GM18505 (cell line): ENCODE measurements around the gene SEMA6A.

Source experiments
- ATAC-seq: cut with Tn5 transposase; IDR thresholded peaks from one replicate; pipeline ENCODE4 v1.9.1; 2021; ENCODE audit not compliant: unreplicated experiment
- POLR2A ChIP-seq: IDR thresholded peaks from 4 replicates; pipeline ENCODE4 v1.6.1; 2011; ENCODE audit warnings: borderline replicate concordance; ENCODE audit not compliant: insufficient read depth, insufficient read length; ENCODE audit errors: extremely low read depth

The SEMA6A gene

DNA sequence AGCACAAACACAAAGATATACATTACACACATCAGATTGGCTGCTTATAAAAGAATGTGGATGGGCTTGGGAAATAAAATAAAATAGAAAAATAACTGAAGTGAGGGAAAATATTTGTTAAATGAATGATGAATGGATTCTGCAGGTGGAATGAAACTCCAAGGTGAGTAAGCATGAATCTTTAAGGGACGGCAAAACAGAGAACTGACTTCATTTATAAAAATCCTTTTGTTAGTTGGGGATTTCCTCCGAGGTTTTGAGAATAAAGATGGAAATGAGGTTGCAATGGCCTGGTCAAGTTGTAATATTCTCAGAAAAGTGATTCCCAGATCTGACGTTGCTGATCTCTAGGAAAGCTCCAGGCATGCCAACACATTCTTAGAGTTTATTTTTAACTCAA is 20.9 kb upstream of the SEMA6A start:
- no peak for TF ChIP-seq POLR2A
- ATAC-seq = no peak

DNA sequence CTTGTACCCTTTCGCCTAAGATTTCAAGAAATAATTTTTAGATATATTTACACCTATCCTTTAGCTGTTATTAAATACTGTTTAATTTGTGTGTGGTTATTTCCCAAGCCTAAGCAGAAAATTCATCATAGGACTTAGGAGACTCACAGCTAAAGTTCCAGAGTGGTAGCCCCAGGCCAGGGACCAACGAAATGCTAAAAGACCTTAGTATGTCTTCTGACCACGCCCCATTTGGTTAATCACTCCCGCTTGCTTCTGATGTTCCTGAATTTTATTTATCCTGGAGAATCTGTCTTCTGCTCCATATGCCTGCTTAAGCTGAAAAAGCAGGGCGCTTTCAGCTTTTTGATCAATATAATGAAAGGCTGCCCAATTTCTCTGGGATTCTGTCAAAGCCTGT is 18.7 kb upstream of the SEMA6A start:
- no peak for ATAC-seq
- TF ChIP-seq POLR2A = no peak

DNA sequence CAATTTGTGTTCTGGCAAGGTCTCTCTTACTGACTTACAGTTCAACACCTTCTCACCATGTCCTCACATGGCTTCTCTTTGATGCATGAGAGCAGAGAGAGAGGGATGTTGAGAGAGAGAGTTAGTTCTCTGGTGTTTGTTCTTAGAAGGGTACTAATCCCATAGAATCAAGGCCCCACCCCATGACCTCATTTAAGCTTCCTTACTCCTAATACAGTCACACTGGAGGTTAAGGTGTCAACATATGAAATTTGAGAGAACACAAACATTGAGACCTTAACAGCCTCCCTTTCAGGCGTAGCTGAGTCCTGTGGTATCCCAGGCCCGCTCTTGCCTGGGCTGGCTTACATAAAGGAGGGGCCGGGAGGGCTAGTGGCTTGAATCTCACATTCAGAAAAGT is 10.6 kb upstream of the SEMA6A start:
- TF ChIP-seq POLR2A = no peak
- no peak for ATAC-seq

DNA sequence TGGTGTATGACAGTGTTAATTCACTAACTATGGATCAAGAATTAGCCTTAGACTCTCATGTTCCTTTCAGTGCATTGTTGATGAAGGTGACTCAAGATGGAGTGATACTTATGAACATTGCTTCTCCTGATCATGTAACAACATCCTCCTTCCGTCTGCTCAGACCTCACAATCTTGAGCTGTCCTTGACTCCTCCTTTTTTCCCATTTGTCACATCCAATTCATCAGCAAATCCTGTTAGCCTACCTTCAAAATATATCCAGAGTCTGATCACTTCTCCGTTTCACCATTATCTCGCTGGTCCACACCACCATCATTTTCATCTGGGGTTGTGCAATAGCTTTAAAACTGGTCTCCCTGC is 9.2 kb upstream of the SEMA6A start:
- TF ChIP-seq POLR2A = no peak
- no peak for ATAC-seq

DNA sequence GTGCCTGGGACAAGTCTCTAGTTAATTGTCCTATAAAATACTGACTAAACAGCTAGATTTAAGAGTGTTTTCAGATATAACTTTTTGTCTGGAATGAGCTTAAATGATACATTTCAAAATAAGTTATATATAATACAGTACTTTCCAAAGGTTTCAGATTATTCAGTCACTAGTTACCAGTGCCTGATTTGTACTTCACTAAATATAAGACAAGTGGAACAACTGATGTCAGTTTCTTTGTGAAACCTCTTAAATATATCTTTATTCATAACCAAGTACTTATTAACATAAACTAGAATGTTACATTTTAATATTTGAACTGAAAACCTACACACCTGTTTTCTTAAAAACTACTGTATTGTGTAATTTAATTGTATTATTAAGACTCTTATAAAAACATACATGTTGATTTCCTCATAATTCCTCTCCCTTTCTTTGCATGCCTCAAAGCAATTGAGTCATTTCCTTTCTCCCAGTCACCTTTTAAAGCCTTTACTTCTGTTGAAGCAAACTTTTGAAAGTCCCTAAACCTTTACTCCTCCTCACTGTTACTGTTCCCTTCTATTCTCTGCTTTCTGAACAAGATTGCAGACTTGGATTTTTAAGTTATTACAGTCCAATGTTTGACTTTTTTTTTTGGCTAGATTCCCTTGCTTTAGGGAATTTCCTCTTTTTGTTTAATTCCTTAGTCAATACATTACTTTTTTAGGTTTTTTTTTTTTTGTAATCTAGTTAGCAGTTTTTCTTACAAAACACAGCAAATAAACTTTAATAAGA is 8.7 kb upstream of the SEMA6A start:
- no peak for ATAC-seq
- TF ChIP-seq POLR2A = no peak

DNA sequence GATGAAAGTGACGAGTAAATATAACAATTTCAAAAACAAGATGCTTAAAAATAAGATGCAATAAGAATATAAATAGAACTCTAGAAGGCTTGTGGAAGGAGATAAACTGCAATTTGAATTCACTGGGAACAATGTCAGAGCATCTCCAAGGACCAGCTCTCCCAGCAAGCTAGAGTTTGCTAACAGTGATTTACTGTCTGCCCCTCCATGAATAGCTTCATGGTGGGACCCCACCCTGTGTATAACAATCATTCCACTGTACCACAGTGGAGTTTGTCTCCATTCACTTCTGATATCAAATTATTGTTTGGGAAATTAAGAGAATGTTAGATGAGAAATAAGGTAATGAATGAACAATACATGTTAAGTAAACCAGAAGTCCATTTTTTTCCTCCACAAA is 7.3 kb upstream of the SEMA6A start:
- ATAC-seq = no peak
- no peak for TF ChIP-seq POLR2A

DNA sequence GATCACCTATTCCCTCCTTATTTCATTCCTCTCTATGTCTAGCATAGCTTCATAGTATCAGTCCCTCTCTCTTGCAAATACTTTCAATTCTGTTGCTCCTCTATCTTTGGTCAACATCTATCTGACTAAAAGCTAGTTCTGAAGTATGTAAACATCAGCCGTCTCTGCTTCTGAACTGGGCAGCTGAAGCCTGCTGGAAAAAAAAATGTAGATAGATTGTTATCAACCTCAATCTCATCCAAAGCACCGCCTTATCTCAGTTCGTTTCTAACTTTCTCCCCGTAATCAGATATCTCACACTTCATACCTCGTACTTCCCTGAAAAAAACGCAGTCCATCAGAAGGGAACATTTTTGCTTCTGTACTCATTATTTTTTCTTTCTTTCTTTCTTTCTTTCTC is 4.5 kb upstream of the SEMA6A start:
- no peak for ATAC-seq
- TF ChIP-seq POLR2A = no peak

DNA sequence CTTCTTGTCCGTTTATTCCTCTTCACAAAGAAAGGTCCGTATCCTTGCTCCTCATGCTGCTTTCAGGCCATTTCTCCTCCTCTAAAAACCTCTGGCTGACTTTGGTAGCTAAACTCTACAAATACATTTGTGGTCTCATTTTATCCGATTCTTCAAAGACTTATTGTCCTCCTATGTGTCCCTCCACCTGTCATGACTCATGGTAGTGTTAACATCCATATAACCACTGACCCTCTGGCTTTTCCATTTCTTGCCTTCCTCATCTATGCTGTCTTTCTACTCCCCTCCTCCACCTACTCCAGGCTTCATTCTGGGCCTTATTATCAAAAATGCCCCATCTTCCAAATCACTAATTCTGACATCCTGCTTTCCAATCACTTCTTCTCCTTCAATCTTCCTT is 4.1 kb upstream of the SEMA6A start:
- no peak for TF ChIP-seq POLR2A
- ATAC-seq = no peak

DNA sequence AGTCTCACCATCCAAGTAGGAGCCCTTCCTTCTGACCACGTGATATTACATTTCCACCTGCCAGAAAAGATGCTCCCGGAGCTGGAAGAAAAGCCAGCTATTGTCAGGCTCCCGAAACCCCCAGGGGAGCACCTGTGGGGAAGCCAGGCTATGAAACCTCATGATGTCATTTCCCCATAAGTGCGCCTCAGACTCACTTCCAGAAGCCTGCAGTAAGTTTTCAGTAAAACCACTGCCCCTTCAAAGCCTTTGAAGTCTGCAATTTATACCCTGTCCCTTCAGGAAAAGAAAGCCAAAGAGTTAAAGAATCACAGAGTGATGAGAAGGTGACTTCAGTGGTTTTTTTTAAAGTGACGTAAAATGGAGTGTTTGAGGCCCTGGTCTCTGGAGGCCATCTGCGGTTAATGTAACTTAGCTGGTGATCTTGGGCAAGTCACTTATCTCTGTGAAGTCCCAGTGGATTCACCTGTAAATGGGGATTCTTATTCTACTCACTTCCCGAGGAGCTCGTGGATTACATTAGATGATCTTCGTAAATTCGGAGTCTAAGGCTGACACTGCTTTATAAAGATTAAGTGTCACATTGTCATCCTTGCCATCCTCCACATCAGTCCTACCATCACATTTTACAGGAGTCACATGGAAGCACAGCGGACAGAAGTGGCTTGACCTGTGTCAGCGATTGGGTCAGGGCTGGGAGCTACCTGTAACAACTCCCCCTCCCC is 2.6 kb upstream of the SEMA6A start:
- ATAC-seq = peak; percentile 53
- no peak for TF ChIP-seq POLR2A

DNA sequence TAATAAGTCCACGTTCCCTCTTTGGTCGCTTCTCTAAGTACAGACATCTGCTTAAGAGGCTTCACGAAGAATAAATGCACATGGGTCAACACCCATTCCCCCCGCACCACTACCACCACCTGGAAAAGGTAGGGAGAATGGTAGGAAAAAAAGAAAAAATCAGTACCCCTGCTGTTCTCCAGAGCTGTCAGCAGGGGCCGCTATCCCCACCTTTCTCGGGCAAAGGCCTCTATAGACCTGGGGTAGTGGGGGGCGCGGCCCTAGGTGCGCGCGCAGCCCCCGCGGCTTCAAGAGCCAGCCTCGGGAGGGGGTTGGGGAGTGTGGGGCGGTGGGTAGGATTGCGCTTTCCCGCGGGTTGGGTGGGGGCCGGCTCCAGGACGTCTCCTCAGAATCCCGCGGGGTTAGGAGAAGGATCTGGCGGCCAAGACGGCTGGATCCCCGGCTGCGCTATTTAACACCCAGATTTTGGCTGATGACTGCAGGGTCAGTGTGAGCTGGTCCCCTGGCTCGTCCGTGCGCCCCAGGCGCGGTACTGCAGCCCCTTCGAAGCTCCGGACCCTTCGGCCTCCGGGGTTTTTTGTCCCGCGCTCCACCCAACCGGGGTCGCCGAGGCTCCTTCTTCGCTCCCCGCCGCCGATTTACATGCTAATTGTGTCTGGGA is 1.6 kb upstream of the SEMA6A start:
- no peak for TF ChIP-seq POLR2A

DNA sequence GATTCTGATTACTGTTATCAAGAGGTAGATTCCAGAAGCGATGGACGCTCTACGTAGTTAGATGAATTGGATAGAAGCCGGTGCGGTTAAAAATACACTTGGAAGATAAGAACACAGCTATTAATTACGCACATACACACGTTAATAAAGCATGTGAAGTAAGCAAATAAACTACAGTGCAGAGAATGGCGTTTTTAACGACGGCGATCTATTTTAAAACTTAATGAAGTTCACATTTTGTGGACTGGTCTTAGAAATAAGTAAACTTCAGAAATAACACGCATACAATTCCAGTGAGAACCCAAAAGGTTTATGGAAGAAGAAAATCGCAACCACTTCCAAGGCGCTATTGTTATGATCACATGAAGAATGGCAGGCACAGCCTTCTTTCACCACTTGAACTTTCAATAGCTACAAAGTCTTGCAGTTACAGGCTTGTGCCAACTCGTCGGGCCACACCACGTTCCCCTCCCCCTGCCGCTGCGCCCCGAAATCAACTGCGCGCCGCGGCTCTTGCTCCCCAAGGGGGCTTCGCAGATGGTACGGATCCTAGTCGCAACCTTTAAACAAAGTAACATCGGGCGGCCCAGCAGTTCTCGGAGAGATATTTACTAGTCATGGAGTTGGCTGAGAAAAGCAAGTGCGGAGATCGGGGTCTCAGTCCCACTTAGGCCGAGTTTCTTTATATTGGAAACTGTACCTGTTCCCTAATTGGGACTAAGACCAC is 866 bp upstream of the SEMA6A start:
- no peak for TF ChIP-seq POLR2A
- no peak for ATAC-seq

More for the DNA sequence above, 1.6 kb upstream of the SEMA6A start:
- ATAC-seq = peak; percentile 45

DNA sequence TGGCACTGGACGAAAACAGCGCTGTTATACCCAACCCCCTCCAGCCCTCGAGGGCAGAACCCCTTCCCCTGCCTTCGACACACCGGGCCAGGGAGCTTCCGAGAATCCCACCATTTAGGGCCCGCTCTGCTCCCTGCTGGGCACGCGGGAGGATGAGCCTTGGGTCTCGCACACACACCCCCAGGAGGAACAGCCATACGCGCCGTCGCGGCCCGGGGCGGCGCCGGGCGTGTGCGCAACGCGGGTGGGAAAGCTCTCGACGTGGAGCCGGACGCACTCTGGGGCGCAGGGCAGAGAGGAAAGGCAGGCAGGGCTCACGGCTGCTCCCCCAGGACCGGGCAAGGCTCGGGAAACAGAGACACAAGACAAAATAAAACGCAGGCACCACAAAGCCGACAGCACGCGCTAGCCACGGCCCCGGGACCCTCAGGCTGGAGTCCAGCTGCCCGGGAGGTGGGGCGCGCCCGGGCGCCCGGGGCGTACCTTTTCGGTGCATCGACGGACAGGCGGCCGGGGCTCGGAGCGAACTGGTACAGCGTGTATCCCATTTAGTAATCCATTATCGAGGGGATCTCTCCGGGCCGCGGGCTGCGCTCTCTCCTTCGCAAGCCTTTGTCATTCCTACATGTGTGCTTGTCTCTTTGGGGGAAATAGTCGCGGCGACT is 789 bp downstream of the SEMA6A start:
- no peak for ATAC-seq

DNA sequence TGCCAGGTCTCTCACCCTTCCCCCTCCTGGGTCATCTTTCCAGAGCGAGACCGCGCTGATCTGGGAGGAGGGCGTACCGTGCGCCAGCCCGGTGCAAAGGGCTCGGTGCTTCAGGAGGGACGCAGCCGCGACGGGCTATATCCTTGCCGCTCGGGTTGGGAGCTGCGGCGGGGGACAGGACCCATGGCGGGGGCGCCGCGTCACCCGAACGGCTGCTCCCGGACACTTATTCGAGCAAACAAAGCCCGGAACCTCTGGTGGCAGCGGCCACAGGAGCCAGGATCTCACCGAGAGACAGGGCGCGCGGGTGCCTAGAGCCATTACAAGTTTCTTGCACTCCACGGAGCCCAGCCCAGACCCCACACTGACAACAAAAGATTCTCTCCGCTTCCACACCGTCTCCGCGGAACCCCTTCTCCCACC is 1.3 kb downstream of the SEMA6A start:
- TF ChIP-seq POLR2A = no peak
- ATAC-seq = no peak

More for the DNA sequence above, 789 bp downstream of the SEMA6A start:
- no peak for TF ChIP-seq POLR2A
